Measurements from ENCODE around the gene LY6G5C.

DNA sequence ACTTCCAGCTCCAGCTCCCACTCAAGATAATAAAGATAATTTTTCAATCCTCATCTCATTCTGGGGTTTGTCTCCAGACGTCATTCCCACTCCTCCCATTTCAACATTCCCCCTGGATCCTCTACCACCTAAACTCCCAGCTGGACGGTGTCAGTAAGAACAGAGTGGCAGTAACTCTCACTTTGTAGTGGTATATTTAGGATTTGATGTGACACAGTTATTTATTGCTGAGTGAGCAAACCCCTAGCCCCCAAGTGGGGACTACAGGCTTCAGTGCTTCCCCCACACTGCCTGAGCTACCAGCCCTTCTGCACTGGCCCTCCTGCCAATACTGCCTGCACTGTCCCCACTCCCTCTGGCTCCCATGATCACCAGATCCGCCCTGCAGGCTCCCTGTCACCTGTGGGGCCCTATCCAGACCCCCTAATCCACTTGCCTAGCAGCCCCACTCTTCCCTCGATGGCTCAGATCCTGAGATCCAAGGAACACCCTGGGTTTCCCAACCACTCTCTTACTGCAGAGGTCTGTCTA, 22.6 kb downstream of the LY6G5C start:
- TF ChIP-seq, protein P1, sequence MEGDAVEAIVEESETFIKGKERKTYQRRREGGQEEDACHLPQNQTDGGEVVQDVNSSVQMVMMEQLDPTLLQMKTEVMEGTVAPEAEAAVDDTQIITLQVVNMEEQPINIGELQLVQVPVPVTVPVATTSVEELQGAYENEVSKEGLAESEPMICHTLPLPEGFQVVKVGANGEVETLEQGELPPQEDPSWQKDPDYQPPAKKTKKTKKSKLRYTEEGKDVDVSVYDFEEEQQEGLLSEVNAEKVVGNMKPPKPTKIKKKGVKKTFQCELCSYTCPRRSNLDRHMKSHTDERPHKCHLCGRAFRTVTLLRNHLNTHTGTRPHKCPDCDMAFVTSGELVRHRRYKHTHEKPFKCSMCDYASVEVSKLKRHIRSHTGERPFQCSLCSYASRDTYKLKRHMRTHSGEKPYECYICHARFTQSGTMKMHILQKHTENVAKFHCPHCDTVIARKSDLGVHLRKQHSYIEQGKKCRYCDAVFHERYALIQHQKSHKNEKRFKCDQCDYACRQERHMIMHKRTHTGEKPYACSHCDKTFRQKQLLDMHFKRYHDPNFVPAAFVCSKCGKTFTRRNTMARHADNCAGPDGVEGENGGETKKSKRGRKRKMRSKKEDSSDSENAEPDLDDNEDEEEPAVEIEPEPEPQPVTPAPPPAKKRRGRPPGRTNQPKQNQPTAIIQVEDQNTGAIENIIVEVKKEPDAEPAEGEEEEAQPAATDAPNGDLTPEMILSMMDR (optimal IDR thresholded peaks at IDR 0.05 in 1 of 3, IDR thresholded peaks at IDR 0.05 in 1 of 3, conservative IDR thresholded peaks at IDR 0.05 in 1 of 3; ENCODE audit: extremely low read depth in 1 of 3, insufficient read depth in 2 of 3, low read length in 3 of 3): no peak
- TF ChIP-seq EZH2 (IDR thresholded peaks at IDR 0.05; ENCODE audit: low read length): no peak

All from keratinocyte (primary cell).